Spleen (tissue), 11 donors: ENCODE data around the gene ARHGEF28. TPM values are rescaled to one million over a fixed set of nuclear protein-coding genes. Genes with fewer than 3 reads are reported as not detected.

Experiments used
- DNase-seq: peaks from one replicate; pipeline ENCODE4 v3.0.0-alpha.2; 2020
- H3K27ac ChIP-seq, 8 donors: fragments of 200-600 bp; sonication (generic) in 7 of 8; 1 replicate in 4 of 8; 2 replicates in 4 of 8; pipeline versions ENCODE4 v1.5.0 to v1.8.0; 2016 to 2021; ENCODE audit warnings: inconsistent platforms in 4 of 8, mild to moderate bottlenecking in 4 of 8, moderate library complexity in 1 of 8
- H3K27me3 ChIP-seq, 7 donors: fragments of 200-600 bp; sonication (generic) in 6 of 7; replicated peaks in 1 of 7; 1 replicate in 4 of 7; 2 replicates in 3 of 7; pipeline versions ENCODE4 v1.5.0 to v1.8.0; 2016 to 2021; ENCODE audit warnings: inconsistent platforms in 3 of 7, mild to moderate bottlenecking in 1 of 7
- H3K36me3 ChIP-seq, 6 donors: fragments of 200-600 bp; sonication (generic) in 5 of 6; 1 replicate in 4 of 6; 2 replicates in 2 of 6; pipeline versions ENCODE4 v1.5.0 to v1.8.0; 2016 to 2021; ENCODE audit warnings: inconsistent platforms in 2 of 6
- H3K4me1 ChIP-seq, 6 donors: fragments of 200-600 bp; sonication (generic) in 5 of 6; 1 replicate in 3 of 6; 2 replicates in 3 of 6; pipeline versions ENCODE4 v1.5.0 to v1.8.0; 2016 to 2021; ENCODE audit warnings: inconsistent platforms in 3 of 6
- H3K4me3 ChIP-seq, 8 donors: fragments of 200-600 bp; sonication (generic) in 7 of 8; 1 replicate in 4 of 8; 2 replicates in 4 of 8; pipeline versions ENCODE4 v1.5.0 to v1.8.0; 2016 to 2021; ENCODE audit warnings: inconsistent platforms in 4 of 8, mild to moderate bottlenecking in 4 of 8, moderate library complexity in 2 of 8
- H3K9me3 ChIP-seq, 8 donors: fragments of 200-600 bp; sonication (generic) in 7 of 8; 1 replicate in 4 of 8; 2 replicates in 4 of 8; pipeline versions ENCODE4 v1.5.0 to v1.8.0; 2016 to 2021; ENCODE audit warnings: inconsistent platforms in 4 of 8
- POLR2A ChIP-seq, 3 donors: fragments of 450-650 bp; IDR thresholded peaks; one replicate each; pipeline ENCODE4 v1.5.1; 2017; ENCODE audit warnings: antibody characterized with exemption in 3 of 3, mild to moderate bottlenecking in 1 of 3
- POLR2AphosphoS5 ChIP-seq, 3 donors: sonication (generic); formaldehyde crosslinking; IDR thresholded peaks; one replicate each; pipeline ENCODE4 v1.5.1; 2017; ENCODE audit warnings: antibody characterized with exemption in 3 of 3
- WGBS, 5 donors: extraction: QIAGEN DNeasy Blood & Tissue Kit in 3 of 5; methylation state at CpG; one replicate each; pipeline versions ENCODE4 v1.1.5 to v1.1.7; 2013 to 2018; 5-methylcytosine and 5-hydroxymethylcytosine counted together
- intact Hi-C: fragments of 100-400 bp; cut with DNase I; formaldehyde crosslinking; loops from one replicate; pipeline ENCODE4 v1.15.0; 2023; ENCODE audit warnings: low total_unique reads
- polyA plus RNA-seq, 3 donors: library from polyadenylated mRNA; stranded (reverse); fragments of 200-250 nt; gene quantifications; one replicate each; pipeline ENCODE4 v1.2.1, GENCODE V29; 2013
- total RNA-seq, 7 donors: library from RNA; depleted of rRNA in 3 of 7; stranded (reverse); fragments of >200 nt in 3 of 7; fragmentation: NEBNext Ultra II Directional in 4 of 7; extraction: Animal tissue kit (Norgen Biotek cat#: 25700) in 4 of 7; gene quantifications; one replicate each; pipeline versions ENCODE4 v1.1.0 to v1.2.1, GENCODE V29; 2016 to 2021
- TF ChIP-seq, protein P1 (sequence below), 11 experiments: fragments of 200-600 bp in 7 of 11; fragments of 450-650 bp in 4 of 11; sonication (generic) in 4 of 11; IDR thresholded peaks in 8 of 11; conservative IDR thresholded peaks in 3 of 11; 1 replicate in 7 of 11; 2 replicates in 4 of 11; pipeline versions ENCODE4 v1.4.0 to v1.8.0; 2016 to 2021; ENCODE audit warnings: antibody characterized with exemption in 11 of 11, inconsistent platforms in 4 of 11, mild to moderate bottlenecking in 1 of 11
- donor health status: healthy with polysubstance abuse.
- donor health status: DM: no; HTN: no; CAD: no; lungs with moderate emphysema.
- donor health status: DM: no; HTN: no; CAD: no.
- donor health status: Bipolar disorder and iron deficiency.
- donor health status: healthy.
- donor health status: DM: no; HTN: no; CAD: no.
- donor health status: DM: yes; HTN: yes; CAD: no.

Gene ARHGEF28
- total and polyA plus RNA-seq, 10 donors = 0.53 to 17.5 (median 8.8) TPM

- intact Hi-C loops = no loop called here
- WGBS, 5 donors = 87 to 92% (median 89%) methylated on average over 3 of the region's 3 CpGs
- TF ChIP-seq POLR2AphosphoS5 (IDR thresholded peaks at IDR 0.05) = no peak
- no peak for TF ChIP-seq POLR2A (IDR thresholded peaks at IDR 0.05)
- TF ChIP-seq, protein P1, sequence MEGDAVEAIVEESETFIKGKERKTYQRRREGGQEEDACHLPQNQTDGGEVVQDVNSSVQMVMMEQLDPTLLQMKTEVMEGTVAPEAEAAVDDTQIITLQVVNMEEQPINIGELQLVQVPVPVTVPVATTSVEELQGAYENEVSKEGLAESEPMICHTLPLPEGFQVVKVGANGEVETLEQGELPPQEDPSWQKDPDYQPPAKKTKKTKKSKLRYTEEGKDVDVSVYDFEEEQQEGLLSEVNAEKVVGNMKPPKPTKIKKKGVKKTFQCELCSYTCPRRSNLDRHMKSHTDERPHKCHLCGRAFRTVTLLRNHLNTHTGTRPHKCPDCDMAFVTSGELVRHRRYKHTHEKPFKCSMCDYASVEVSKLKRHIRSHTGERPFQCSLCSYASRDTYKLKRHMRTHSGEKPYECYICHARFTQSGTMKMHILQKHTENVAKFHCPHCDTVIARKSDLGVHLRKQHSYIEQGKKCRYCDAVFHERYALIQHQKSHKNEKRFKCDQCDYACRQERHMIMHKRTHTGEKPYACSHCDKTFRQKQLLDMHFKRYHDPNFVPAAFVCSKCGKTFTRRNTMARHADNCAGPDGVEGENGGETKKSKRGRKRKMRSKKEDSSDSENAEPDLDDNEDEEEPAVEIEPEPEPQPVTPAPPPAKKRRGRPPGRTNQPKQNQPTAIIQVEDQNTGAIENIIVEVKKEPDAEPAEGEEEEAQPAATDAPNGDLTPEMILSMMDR (IDR thresholded peaks at IDR 0.05 in 8 of 11, conservative IDR thresholded peaks at IDR 0.05 in 3 of 11) = no peak
- Histone ChIP-seq H3K27ac (no peak overlapping the region), H3K4me3 (no peak overlapping the region), H3K4me1 (peaks cover 0 to 11% (median 0%) of the 10 kb centered on the region in 6 donors), H3K9me3 (no peaks in the 10 kb centered on the region), H3K36me3 (no peaks in the 10 kb centered on the region), H3K27me3 (no peaks in the 10 kb centered on the region)
- no peak for DNase-seq
Observed at GRCh38 chr5:73701566-73701965, 75.6 kb downstream of the ARHGEF28 start.

- H3K4me3 ChIP-seq = no peak overlapping the region
- H3K9me3 ChIP-seq = no peaks in the 10 kb centered on the region
- no peak overlapping the region for H3K27ac ChIP-seq
- intact Hi-C loops = no loop called here
- H3K27me3 ChIP-seq = no peaks in the 10 kb centered on the region
- TF ChIP-seq POLR2AphosphoS5 (IDR thresholded peaks at IDR 0.05) (no peak), POLR2A (IDR thresholded peaks at IDR 0.05) (no peak)
- TF ChIP-seq, protein P1 (IDR thresholded peaks at IDR 0.05 in 8 of 11, conservative IDR thresholded peaks at IDR 0.05 in 3 of 11) = no peak
- WGBS, 5 donors = 83 to 92% (median 86%) methylated on average over 1 of the region's 1 CpG
- DNase-seq = no peak
- H3K36me3 ChIP-seq = no peaks in the 10 kb centered on the region
- H3K4me1 ChIP-seq = peaks cover 0 to 2% (median 0%) of the 10 kb centered on the region in 6 donors
Observed at GRCh38 chr5:73702534-73702933, 76.5 kb downstream of the ARHGEF28 start.

- intact Hi-C loops = no loop called here
- no peaks in the 10 kb centered on the region for H3K27me3 ChIP-seq
- H3K36me3 ChIP-seq = no peaks in the 10 kb centered on the region
- DNase-seq = no peak
- H3K9me3 ChIP-seq = no peaks in the 10 kb centered on the region
- no peak overlapping the region for H3K4me3 ChIP-seq
- H3K4me1 ChIP-seq = no peaks in the 10 kb centered on the region
- TF ChIP-seq POLR2A (IDR thresholded peaks at IDR 0.05) (no peak), POLR2AphosphoS5 (IDR thresholded peaks at IDR 0.05) (no peak)
- TF ChIP-seq, protein P1 (IDR thresholded peaks at IDR 0.05 in 8 of 11, conservative IDR thresholded peaks at IDR 0.05 in 3 of 11) = no peak
- H3K27ac ChIP-seq = no peak overlapping the region
Observed at GRCh38 chr5:73702951-73703350, 77.0 kb downstream of the ARHGEF28 start.

DNA sequence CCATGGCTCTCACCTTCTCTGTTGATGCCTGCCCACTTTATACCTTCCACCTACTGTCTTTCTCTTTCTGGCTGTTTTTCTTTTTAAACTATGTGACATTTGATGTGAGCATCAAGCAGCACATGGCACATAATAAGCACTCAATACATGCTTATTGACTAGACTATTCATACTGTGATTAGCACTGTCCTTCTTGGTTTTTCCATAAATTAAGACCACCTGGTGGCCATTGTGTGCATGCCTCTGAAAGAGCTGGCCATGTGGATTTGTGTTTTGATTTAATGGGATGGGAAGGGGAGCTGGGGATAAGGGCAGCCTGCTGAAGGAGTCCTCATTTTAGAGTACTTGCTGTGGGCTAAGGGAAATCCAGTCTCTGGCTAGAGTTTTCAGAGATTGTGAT is 79.4 kb downstream of the ARHGEF28 start:
- H3K27ac ChIP-seq = no peak overlapping the region
- intact Hi-C loops = no loop called here

More for the DNA sequence above, 79.4 kb downstream of the ARHGEF28 start:
- H3K27me3 ChIP-seq = no peaks in the 10 kb centered on the region
- TF ChIP-seq POLR2AphosphoS5 (IDR thresholded peaks at IDR 0.05) (no peak), POLR2A (IDR thresholded peaks at IDR 0.05) (no peak)
- TF ChIP-seq, protein P1 (IDR thresholded peaks at IDR 0.05 in 8 of 11, conservative IDR thresholded peaks at IDR 0.05 in 3 of 11) = no peak
- H3K4me3 ChIP-seq = no peak overlapping the region
- no peak for DNase-seq
- peaks cover 0 to 18% (median 10%) of the 10 kb centered on the region in 8 donors for H3K9me3 ChIP-seq
- no peaks in the 10 kb centered on the region for H3K36me3 ChIP-seq
- H3K4me1 ChIP-seq = no peaks in the 10 kb centered on the region
